CD14-positive monocyte (primary cell): ENCODE measurements around the gene SCMH1. TPM values are rescaled to one million over a fixed set of nuclear protein-coding genes. Genes with fewer than 3 reads are reported as not detected.

Source experiments
- DNase-seq, 3 donors: peaks; one replicate each; pipeline ENCODE4 v3.0.0-alpha.2; 2011 to 2022
- H2AFZ ChIP-seq: 2 replicates; pipeline ENCODE4 v1.6.0; 2012; ENCODE audit warnings: mild to moderate bottlenecking, low read depth, low read length, inconsistent platforms; ENCODE audit not compliant: insufficient read depth, poor library complexity, severe bottlenecking
- H3K27ac ChIP-seq, 2 donors: 1 replicate in 1 of 2; 2 replicates in 1 of 2; pipeline ENCODE4 v1.5.1; 2012 to 2013; ENCODE audit warnings: low read length in 2 of 2, control low read depth in 1 of 2, inconsistent platforms in 1 of 2, low read depth in 1 of 2, mild to moderate bottlenecking in 1 of 2
- H3K27me3 ChIP-seq, 2 donors: one replicate each; pipeline versions ENCODE4 v1.6.0 to v1.6.1; 2011 to 2013; ENCODE audit warnings: low read length in 2 of 2; ENCODE audit not compliant: control insufficient read depth in 2 of 2, insufficient read depth in 2 of 2
- H3K36me3 ChIP-seq, 2 donors: replicated peaks in 1 of 2; 1 replicate in 1 of 2; 2 replicates in 1 of 2; pipeline versions ENCODE4 v1.5.1 to v1.6.1; 2012 to 2013; ENCODE audit warnings: low read length in 2 of 2, control low read depth in 1 of 2, inconsistent platforms in 1 of 2, mild to moderate bottlenecking in 1 of 2; ENCODE audit not compliant: insufficient read depth in 2 of 2, control insufficient read depth in 1 of 2
- H3K4me1 ChIP-seq, 2 donors: 1 replicate in 1 of 2; 2 replicates in 1 of 2; pipeline versions ENCODE4 v1.5.1 to v1.6.1; 2012 to 2013; ENCODE audit warnings: low read length in 2 of 2, control low read depth in 1 of 2, inconsistent platforms in 1 of 2, mild to moderate bottlenecking in 1 of 2, moderate library complexity in 1 of 2; ENCODE audit not compliant: insufficient read depth in 2 of 2, control insufficient read depth in 1 of 2
- H3K4me2 ChIP-seq: replicated peaks from 2 replicates; pipeline ENCODE3; 2012; ENCODE audit warnings: low read length, moderate library complexity, mild to moderate bottlenecking; ENCODE audit not compliant: poor library complexity, severe bottlenecking; ENCODE audit errors: extremely low read depth
- H3K4me3 ChIP-seq, 3 experiments: fragments of 200-600 bp in 1 of 3; sonication (generic) in 1 of 3; replicated peaks in 1 of 3; 1 replicate in 2 of 3; 2 replicates in 1 of 3; pipeline ENCODE4 v1.5.1; 2011 to 2013; ENCODE audit warnings: low read length in 3 of 3, mild to moderate bottlenecking in 3 of 3, control low read depth in 2 of 3, low read depth in 2 of 3, inconsistent platforms in 1 of 3, moderate library complexity in 1 of 3
- H3K79me2 ChIP-seq: 2 replicates; pipeline ENCODE4 v1.6.0; 2012; ENCODE audit warnings: mild to moderate bottlenecking, control low read depth, inconsistent platforms, low read length, moderate library complexity; ENCODE audit not compliant: insufficient read depth
- H3K9ac ChIP-seq: 2 replicates; pipeline ENCODE4 v1.6.0; 2017; ENCODE audit warnings: low read length, mild to moderate bottlenecking; ENCODE audit not compliant: insufficient read depth, poor library complexity, severe bottlenecking
- H3K9me3 ChIP-seq, 2 donors: replicated peaks in 1 of 2; 1 replicate in 1 of 2; 2 replicates in 1 of 2; pipeline versions ENCODE4 v1.5.1 to v1.6.1; 2012 to 2013; ENCODE audit warnings: low read length in 2 of 2, control low read depth in 1 of 2; ENCODE audit not compliant: control insufficient read depth in 1 of 2, insufficient read depth in 1 of 2
- H4K20me1 ChIP-seq: 2 replicates; pipeline ENCODE4 v1.6.0; 2012; ENCODE audit warnings: mild to moderate bottlenecking, low read length, control low read depth, moderate library complexity; ENCODE audit not compliant: insufficient read depth
- H3K27ac Mint-ChIP-seq, 7 donors: one replicate each; pipeline ENCODE4 v1.8.0; 2020; ENCODE audit warnings: mild to moderate bottlenecking in 7 of 7, mixed read lengths in 7 of 7, moderate library complexity in 6 of 7, inconsistent platforms in 2 of 7
- H3K27me3 Mint-ChIP-seq, 3 donors: one replicate each; pipeline ENCODE4 v1.8.0; 2021 to 2022; ENCODE audit warnings: low read depth in 3 of 3, mild to moderate bottlenecking in 3 of 3, mixed read lengths in 3 of 3, moderate library complexity in 3 of 3, inconsistent platforms in 1 of 3
- H3K36me3 Mint-ChIP-seq, 2 donors: one replicate each; pipeline ENCODE4 v1.8.0; 2020; ENCODE audit warnings: mixed read lengths in 2 of 2, inconsistent platforms in 1 of 2, mild to moderate bottlenecking in 1 of 2
- H3K4me1 Mint-ChIP-seq: one replicate; pipeline ENCODE4 v1.8.0; 2020; ENCODE audit warnings: mild to moderate bottlenecking, mixed read lengths
- H3K4me3 Mint-ChIP-seq, 2 donors: one replicate each; pipeline ENCODE4 v1.8.0; 2020; ENCODE audit warnings: mild to moderate bottlenecking in 2 of 2, mixed read lengths in 2 of 2, moderate library complexity in 1 of 2
- H3K9me3 Mint-ChIP-seq, 7 donors: one replicate each; pipeline ENCODE4 v1.8.0; 2020 to 2022; ENCODE audit warnings: mixed read lengths in 7 of 7, mild to moderate bottlenecking in 6 of 7, moderate library complexity in 6 of 7, inconsistent platforms in 2 of 7
- CTCF ChIP-seq: fragments of 200-600 bp; IDR thresholded peaks from one replicate; pipeline ENCODE4 v1.8.0; 2022; ENCODE audit warnings: antibody characterized with exemption, mild to moderate bottlenecking
- WGBS: methylation state at CpG from one replicate; pipeline ENCODE4 v1.1.5; 2013; ENCODE audit warnings: missing lambda C conversion rate; ENCODE audit not compliant: insufficient coverage; 5-methylcytosine and 5-hydroxymethylcytosine counted together
- intact Hi-C, 2 donors: fragments of 100-400 bp; cut with micrococcal nuclease; formaldehyde crosslinking; loops; one replicate each; pipeline versions ENCODE4 v1.15.0 to v1.15.1; 2023
- polyA plus RNA-seq, 3 donors: library from polyadenylated mRNA; depleted of rRNA in 1 of 3; unstranded in 2 of 3; stranded (reverse) in 1 of 3; fragments of 300-500 nt in 2 of 3; fragments of >200 nt in 1 of 3; fragmentation: Illumina TruSeq in 2 of 3; gene quantifications; 1 replicate in 2 of 3; 2 replicates in 1 of 3; pipeline ENCODE4 v1.2.3, GENCODE V29; 2012 to 2021

Gene SCMH1
- polyA plus RNA-seq, 3 donors: 0.66 to 12.7 (median 0.74) TPM

- peak overlapping the region in 1 of 2 donors; percentile 54 for H3K27ac ChIP-seq
- no peaks in the 10 kb centered on the region for H3K79me2 ChIP-seq
These were observed 238.4 kb downstream of the SCMH1 start for GRCh38 chr1:41003640-41004220.

GRCh38 chr1:41003127-41003639 lies 238.9 kb downstream of the SCMH1 start:
- Histone ChIP-seq H3K9me3 (no peaks in the 10 kb centered on the region), H3K27ac (peak overlapping the region in 1 of 2 donors; percentile 54), H3K4me2 (no peak overlapping the region), H3K9ac (no peak overlapping the region), H4K20me1 (no peaks in the 10 kb centered on the region), H3K4me1 (peaks cover 12 to 16% of the 10 kb centered on the region in 2 donors), H3K4me3 (peak overlapping the region in 1 of 3 experiments; percentile 6), H3K36me3 (peaks cover 47 to 90% of the 10 kb centered on the region in 2 donors), H3K27me3 (no peaks in the 10 kb centered on the region), H2AFZ (no peak overlapping the region), H3K79me2 (no peaks in the 10 kb centered on the region)
- peaks cover 75% of the 10 kb centered on the region in 2 donors for H3K36me3 Mint-ChIP-seq
- H3K27ac Mint-ChIP-seq: peak overlapping the region in 6 of 7 donors; percentile 40 to 82 (median 68)
- no peak for DNase-seq
- H3K27me3 Mint-ChIP-seq: no peaks in the 10 kb centered on the region
- no peaks in the 10 kb centered on the region for H3K9me3 Mint-ChIP-seq
- no peak overlapping the region for H3K4me3 Mint-ChIP-seq
- TF ChIP-seq CTCF: no peak
- H3K4me1 Mint-ChIP-seq: peaks cover 19% of the 10 kb centered on the region
- WGBS: 75% methylated on average over 8 of the region's 9 CpGs
- intact Hi-C loops: no loop called here

More at GRCh38 chr1:41003640-41004220, 238.4 kb downstream of the SCMH1 start:
- DNase-seq: peak; percentile 88 to 92 (median 92)
- H3K4me3 Mint-ChIP-seq: peak overlapping the region in 1 of 2 donors; percentile 56
- no peaks in the 10 kb centered on the region for H3K27me3 ChIP-seq
- H3K4me1 Mint-ChIP-seq: peaks cover 19% of the 10 kb centered on the region
- intact Hi-C loops: no loop called here
- no peak overlapping the region for H3K9ac ChIP-seq
- TF ChIP-seq CTCF: peak; percentile 53
- peaks cover 75% of the 10 kb centered on the region in 2 donors for H3K36me3 Mint-ChIP-seq
- peak overlapping the region in 6 of 7 donors; percentile 40 to 82 (median 60) for H3K27ac Mint-ChIP-seq
- H3K36me3 ChIP-seq: peaks cover 47 to 90% of the 10 kb centered on the region in 2 donors
- no peaks in the 10 kb centered on the region for H3K27me3 Mint-ChIP-seq
- peaks cover 12 to 16% of the 10 kb centered on the region in 2 donors for H3K4me1 ChIP-seq
- no peak overlapping the region for H2AFZ ChIP-seq
- H4K20me1 ChIP-seq: no peaks in the 10 kb centered on the region
- WGBS: 0% methylated on average over 4 of the region's 11 CpGs
- H3K9me3 ChIP-seq: no peaks in the 10 kb centered on the region
- H3K4me2 ChIP-seq: no peak overlapping the region
- H3K9me3 Mint-ChIP-seq: no peaks in the 10 kb centered on the region
- H3K4me3 ChIP-seq: no peak overlapping the region
